Esophagus mucosa (tissue), 1 donor: Measurements from ENCODE around the gene CDKN2D. TPM values are rescaled to one million over a fixed set of nuclear protein-coding genes. Genes with fewer than 3 reads are reported as not detected.
"Not testable (repeated sequence)": the region's sequence is repeated elsewhere in the genome, so short reads cannot be mapped to it uniquely, and the experiment has no call there.

Experiments
- ATAC-seq: fragments of 200-7000 bp; cut with Tn5 transposase; one replicate; pipeline ENCODE4 v1.9.1; 2020
- total RNA-seq: library from RNA; stranded (reverse); gene quantifications from one replicate; pipeline ENCODE4 v1.2.4, GENCODE V29; 2023
- donor health status: DM: yes; HTN: yes; CAD: no.

CDKN2D gene
- total RNA-seq, 1 donor from 2014 or later, result 8.4 TPM

DNA sequence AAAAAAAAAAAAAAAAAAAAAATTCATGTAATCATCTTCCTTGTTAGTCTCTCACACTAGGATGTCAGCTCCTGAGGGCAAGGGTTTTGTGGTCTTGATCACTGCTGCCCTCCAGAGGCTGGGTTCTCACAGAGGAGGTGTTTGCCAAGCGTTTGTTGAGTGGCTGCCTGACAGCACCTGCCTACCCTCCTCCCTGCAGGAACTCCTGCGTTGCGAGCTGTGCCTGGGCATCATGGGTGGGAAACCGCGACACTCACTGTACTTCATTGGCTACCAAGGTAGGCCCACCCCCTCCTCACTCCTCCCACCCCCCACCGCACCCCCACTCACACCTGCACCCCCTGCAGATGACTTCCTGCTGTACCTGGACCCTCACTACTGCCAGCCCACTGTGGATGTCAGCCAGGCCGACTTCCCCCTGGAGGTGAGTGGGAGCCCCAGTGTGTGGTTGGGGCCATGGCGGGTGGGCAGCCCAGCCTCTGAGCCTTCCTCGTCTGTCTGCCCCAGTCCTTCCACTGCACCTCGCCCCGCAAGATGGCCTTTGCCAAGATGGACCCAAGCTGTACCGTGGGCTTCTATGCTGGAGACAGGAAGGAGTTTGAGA lies 17.0 kb downstream of the CDKN2D start:
- ATAC-seq, result no peak

DNA sequence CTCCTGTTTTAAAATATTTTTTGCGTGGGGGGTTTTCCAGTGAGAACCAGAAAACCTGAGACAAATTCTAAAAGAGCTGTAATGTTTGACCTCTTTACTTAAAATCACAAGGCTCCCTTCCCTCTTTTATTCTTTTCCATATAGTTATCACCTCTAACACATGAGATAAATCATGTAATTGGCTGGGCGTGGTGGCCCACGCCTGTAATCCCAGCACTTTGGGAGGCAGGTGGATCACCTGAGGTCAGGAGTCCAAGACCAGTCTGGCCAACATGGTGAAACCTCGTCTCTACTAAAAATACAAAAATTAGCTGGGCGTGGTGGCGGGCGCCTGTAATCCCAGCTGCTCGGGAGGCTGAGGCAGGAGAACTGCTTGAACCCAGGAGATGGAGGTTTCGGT lies 17.8 kb downstream of the CDKN2D start:
- not testable (repeated sequence) for ATAC-seq

GRCh38 chr19:10550336-10550735 lies 18.4 kb downstream of the CDKN2D start:
- ATAC-seq, result no peak

- ATAC-seq, result no peak
Measured at GRCh38 chr19:10549733-10550132, 19.0 kb downstream of the CDKN2D start.

GRCh38 chr19:10548746-10549276 lies 20.0 kb downstream of the CDKN2D start:
- no peak for ATAC-seq

DNA sequence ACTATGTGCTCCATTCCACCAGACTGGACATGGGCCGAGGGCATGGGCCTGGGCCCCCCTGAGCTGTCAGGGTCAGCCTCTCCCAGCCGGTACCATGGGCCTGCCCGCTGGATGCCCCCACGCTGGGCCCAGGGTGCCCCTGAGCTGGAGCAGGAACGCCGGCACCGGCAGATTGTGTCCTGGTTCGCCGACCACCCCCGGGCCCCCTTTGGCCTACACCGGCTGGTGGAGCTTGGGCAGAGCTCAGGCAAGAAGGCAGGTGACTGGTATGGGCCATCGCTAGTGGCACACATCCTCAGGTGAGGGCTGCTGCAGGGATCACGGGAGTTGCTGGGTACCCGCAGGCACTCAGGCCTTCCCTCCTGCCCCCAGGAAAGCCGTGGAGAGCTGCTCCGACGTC lies 22.0 kb downstream of the CDKN2D start:
- ATAC-seq, result no peak

DNA sequence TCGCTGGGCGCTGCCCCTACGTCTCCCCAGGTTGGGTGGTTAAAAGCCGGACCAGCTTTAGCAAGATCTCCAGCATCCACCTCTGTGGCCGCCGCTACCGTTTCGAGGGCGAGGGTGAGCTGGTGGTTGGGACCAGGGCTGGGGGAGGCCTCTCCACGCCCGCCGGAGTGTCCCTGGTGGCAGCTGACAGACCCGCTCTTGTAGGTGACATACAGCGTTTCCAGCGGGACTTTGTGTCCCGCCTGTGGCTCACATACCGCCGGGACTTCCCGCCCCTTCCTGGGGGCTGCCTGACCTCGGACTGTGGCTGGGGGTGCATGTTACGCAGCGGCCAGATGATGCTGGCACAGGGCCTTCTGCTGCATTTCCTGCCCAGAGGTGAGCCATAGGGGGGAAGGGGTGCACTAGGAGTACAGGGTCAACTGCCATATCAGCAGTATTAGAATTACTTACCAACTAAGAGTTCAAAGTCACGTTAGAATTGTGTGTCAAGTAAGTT lies 24.0 kb downstream of the CDKN2D start:
- ATAC-seq, result peak; percentile 1

- ATAC-seq, result peak; percentile 48
Measured at GRCh38 chr19:10544242-10544752, 24.5 kb downstream of the CDKN2D start.

GRCh38 chr19:10543420-10544241 lies 25.1 kb downstream of the CDKN2D start, which contains the start of gene ATG4D:
Gene ATG4D, plus strand, starts transcription at chr19:10543904. Its CDS starts 187 bp downstream, at chr19:10544091.
- ATAC-seq, result peak; percentile 85

DNA sequence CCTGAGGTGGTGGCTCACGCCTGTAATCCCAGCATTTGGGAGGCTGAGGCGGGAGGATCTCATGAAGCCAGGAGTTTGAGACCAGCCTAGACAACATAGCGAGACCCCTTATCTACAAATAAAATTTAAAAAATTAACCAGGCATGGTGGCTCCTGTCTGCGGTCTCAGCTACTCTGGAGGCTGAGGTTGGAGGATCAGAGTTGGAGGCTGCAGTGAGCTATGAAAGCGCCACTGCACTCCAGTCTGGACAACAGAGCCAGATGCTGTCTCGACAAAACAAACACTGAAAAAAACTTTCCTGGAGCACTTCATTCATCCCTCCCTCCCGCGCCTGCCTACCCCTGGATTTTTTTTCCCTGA lies 25.7 kb downstream of the CDKN2D start:
- no peak for ATAC-seq

DNA sequence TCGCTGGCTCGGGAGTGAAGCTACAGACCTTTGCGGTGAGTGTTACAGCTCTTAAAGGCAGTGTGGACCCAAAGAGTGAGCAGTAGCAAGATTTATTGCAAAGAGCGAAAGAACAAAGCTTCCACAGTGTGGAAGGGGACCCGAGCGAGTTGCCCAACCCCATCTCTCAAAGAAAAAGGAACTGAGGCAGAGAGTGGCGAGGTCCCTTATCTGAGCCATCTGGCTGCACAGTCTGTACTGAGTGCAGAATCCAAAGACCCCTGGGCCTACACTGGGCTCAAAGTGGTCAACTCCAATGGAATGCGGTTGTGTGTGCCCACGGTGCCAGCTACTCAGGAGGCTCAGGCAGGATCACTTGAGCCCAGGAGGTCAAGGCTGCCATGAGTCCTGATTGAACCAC lies 29.8 kb downstream of the CDKN2D start:
- not testable (repeated sequence) for ATAC-seq

DNA sequence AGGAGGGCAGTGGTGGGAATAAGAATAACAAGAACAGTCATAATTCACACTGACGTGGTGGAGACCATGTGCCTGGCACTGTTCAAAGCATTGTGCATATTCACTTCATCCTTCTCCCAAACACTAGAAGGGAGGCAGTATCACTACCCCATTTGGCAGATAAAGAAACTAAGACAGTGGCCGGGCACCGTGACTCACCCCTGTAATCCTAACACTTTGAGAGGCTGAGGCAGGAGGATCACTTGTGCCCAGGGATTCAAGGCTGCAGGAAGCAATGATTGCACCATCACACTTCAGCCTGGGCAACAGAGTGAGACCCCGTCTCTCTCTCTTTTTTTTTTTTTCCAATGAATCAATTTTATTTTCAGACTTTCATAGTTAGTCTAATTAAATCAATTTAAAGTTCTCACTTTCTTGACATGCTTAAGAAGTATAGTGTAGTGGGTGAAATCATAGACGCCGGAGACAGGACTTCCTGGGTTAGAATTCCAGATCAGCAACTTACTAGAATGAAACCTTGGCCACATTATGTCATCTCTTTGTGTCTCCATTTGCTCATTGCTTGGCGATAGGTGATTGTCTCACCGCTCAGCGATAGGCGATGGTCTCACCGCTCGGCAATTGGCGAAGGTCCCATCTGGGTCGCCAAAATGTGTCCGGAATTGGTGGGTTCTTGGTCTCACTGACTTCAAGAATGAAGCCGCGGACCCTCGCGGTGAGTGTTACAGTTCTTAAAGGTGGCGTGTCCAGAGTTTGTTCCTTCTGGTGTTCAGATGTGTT lies 30.4 kb downstream of the CDKN2D start:
- no peak for ATAC-seq

DNA sequence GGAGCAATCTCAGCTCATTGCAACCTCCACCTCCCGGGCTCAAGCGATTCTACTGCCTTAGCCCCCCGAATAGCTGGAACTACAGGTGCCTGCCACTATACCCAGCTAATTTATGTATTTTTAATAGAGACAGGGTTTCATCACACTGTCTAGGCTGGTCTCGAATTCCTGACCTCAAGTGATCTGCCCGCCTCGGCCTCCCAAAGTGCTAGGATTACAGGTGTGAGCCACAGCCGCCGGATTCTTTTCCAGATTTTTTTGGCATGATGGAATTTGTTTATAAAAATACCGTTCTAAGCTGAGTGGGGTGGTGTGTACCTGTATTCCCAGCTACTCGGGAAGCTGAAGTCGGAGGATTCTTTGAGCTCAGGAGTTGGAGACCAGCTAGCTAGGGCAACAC lies 31.1 kb downstream of the CDKN2D start:
- no peak for ATAC-seq

GRCh38 chr19:10535613-10536012 lies 33.2 kb downstream of the CDKN2D start:
- peak; percentile 87 for ATAC-seq

DNA sequence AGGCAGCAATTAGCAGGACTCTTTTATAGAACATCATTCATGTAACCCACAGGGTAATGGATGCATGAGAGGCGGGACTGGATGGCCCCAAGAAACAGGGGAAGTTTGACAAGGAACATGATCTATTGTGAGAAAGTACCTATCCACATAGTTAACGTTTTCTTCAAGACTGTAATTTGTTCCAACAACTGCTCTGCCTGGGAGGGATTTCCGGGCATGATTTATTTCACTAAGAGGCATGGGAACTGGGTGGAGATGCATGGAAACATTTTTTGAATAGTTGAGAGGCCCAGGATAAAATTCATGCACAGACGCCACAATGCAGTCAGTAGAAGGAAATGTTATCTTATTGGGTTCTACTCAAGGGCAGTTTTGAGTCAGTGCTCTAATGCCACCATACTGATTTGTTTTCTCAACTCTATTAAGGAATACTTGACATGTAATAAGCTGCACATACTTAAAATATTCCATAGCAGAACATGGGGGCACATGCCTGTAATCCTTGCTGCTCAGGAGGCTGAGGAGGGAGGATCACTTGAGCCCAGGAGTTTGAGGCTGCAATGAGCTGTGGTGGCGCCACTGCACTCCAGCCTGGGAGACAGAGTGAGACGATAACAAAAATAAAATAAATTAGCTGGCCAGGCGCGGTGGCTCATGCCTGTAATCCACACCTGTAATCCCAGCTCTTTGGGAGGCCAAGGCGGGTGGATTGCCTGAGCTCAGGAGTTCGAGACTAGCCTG lies 35.0 kb downstream of the CDKN2D start:
- ATAC-seq, result peak; percentile 59

GRCh38 chr19:10532457-10532856 lies 36.3 kb downstream of the CDKN2D start:
- no peak for ATAC-seq

GRCh38 chr19:10526887-10527286 lies 41.9 kb downstream of the CDKN2D start:
- not testable (repeated sequence) for ATAC-seq

DNA sequence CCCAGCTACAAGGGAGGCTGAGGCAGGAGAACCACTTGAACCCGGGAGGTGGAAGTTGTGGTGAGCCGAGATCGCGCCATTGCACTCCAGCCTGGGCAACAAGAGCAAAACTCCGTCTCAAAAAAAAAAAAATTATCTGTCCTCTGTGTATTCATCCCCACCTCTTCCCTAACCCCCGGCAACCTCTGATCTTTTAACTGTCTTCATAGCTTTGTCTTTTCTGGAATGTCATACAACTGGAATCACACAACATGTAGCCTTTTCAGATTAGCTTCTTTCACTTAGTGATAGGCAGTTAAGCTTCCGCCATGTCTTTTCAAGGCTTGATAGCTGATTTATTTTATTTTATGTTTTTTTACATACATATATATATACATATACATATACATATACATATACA lies 43.1 kb downstream of the CDKN2D start:
- no peak for ATAC-seq

DNA sequence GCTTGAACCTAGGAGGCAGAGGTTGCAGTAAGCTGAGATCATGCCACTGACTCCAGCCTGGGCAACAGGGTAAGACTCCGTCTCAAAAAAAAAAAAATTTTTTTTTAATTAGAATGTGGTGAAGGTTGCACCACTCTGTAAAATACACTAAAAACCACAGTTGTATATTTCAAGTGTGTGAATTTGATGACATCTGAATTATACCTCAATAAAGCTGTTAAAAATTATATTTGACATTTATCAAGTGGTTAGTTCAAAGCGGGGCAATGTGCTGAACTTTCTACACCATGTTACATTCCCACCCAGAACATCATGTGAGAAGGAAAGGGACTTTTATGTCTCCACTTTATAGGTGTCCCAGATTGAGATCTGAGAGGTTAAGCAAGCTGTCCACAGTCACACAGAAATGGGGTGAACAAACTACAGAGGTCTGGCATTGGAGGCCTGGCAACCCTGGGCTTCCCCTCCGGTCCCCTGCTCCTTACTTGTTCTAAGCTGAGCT lies 45.6 kb downstream of the CDKN2D start:
- no peak for ATAC-seq

- ATAC-seq, result no peak
Measured at GRCh38 chr19:10521461-10522171, 47.2 kb downstream of the CDKN2D start.
